Stimulated activated CD8-positive, alpha-beta memory T cell treated with anti-CD3 and anti-CD28 coated beads, Interleukin-4, amount 100 ng/mL, for 1 hour (primary cell): ENCODE data around the gene MICOS13.

ENCODE experiments used
- DNase-seq, 2 donors: peaks; one replicate each; pipeline ENCODE4 v3.0.0-alpha.2; 2020; ENCODE audit warnings: low read depth in 2 of 2, low spot score in 1 of 2

Gene MICOS13

GRCh38 chr19:5628919-5629481, 51.3 kb downstream of the MICOS13 start:
- no peak for DNase-seq

GRCh38 chr19:5628461-5628860, 51.9 kb downstream of the MICOS13 start:
- DNase-seq, result no peak
